ENCODE results near the gene METTL15.

METTL15 gene

GRCh38 chr11:28106353-28107043 is 1.7 kb upstream of the METTL15 start:
- DNase-seq (ENCODE audit: extremely low read depth, insufficient read length) = no peak
- H3K27me3 ChIP-seq (replicated peaks; ENCODE audit: control insufficient read depth, insufficient read depth, low read length) = no peaks in the 10 kb centered on the region
- no peaks in the 10 kb centered on the region for H3K36me3 ChIP-seq (ENCODE audit: control insufficient read depth, insufficient read depth, low read length)
- peak overlapping the region; percentile 86 for H3K4me3 ChIP-seq (replicated peaks; ENCODE audit: low read depth, low read length)
- no peak for TF ChIP-seq CTCF (IDR thresholded peaks at IDR 0.05; ENCODE audit: insufficient read depth, low read length, poor library complexity, severe bottlenecking)

- H3K4me3 ChIP-seq (replicated peaks; ENCODE audit: low read depth, low read length) = peak overlapping the region; percentile 86
- no peaks in the 10 kb centered on the region for H3K36me3 ChIP-seq (ENCODE audit: control insufficient read depth, insufficient read depth, low read length)
- no peak for DNase-seq (ENCODE audit: extremely low read depth, insufficient read length)
- no peaks in the 10 kb centered on the region for H3K27me3 ChIP-seq (replicated peaks; ENCODE audit: control insufficient read depth, insufficient read depth, low read length)
- TF ChIP-seq CTCF (IDR thresholded peaks at IDR 0.05; ENCODE audit: insufficient read depth, low read length, poor library complexity, severe bottlenecking) = no peak
These were observed 918 bp upstream of the METTL15 start for GRCh38 chr11:28107191-28107749.

- no peak for TF ChIP-seq CTCF (IDR thresholded peaks at IDR 0.05; ENCODE audit: insufficient read depth, low read length, poor library complexity, severe bottlenecking)
- Histone ChIP-seq H3K4me3 (replicated peaks; ENCODE audit: low read depth, low read length) (peak overlapping the region; percentile 70), H3K27me3 (replicated peaks; ENCODE audit: control insufficient read depth, insufficient read depth, low read length) (no peaks in the 10 kb centered on the region), H3K36me3 (ENCODE audit: control insufficient read depth, insufficient read depth, low read length) (no peaks in the 10 kb centered on the region)
- DNase-seq (ENCODE audit: extremely low read depth, insufficient read length) = no peak
These were observed 770 bp downstream of the METTL15 start for GRCh38 chr11:28108958-28109357.

- peak overlapping the region; percentile 74 for H3K4me3 ChIP-seq (replicated peaks; ENCODE audit: low read depth, low read length)
- peak; percentile 67 for DNase-seq (ENCODE audit: extremely low read depth, insufficient read length)
- TF ChIP-seq CTCF (IDR thresholded peaks at IDR 0.05; ENCODE audit: insufficient read depth, low read length, poor library complexity, severe bottlenecking) = no peak
- no peaks in the 10 kb centered on the region for H3K27me3 ChIP-seq (replicated peaks; ENCODE audit: control insufficient read depth, insufficient read depth, low read length)
- no peaks in the 10 kb centered on the region for H3K36me3 ChIP-seq (ENCODE audit: control insufficient read depth, insufficient read depth, low read length)
These were observed 2.1 kb downstream of the METTL15 start for GRCh38 chr11:28110108-28110820.

GRCh38 chr11:28110821-28111200 is 2.6 kb downstream of the METTL15 start:
- H3K4me3 ChIP-seq (replicated peaks; ENCODE audit: low read depth, low read length) = peak overlapping the region; percentile 74
- no peaks in the 10 kb centered on the region for H3K36me3 ChIP-seq (ENCODE audit: control insufficient read depth, insufficient read depth, low read length)
- DNase-seq (ENCODE audit: extremely low read depth, insufficient read length) = no peak
- no peaks in the 10 kb centered on the region for H3K27me3 ChIP-seq (replicated peaks; ENCODE audit: control insufficient read depth, insufficient read depth, low read length)
- TF ChIP-seq CTCF (IDR thresholded peaks at IDR 0.05; ENCODE audit: insufficient read depth, low read length, poor library complexity, severe bottlenecking) = no peak
